Upper lobe of left lung (tissue), 4 donors: ENCODE data around the gene DHX9.

Source experiments
- CTCF ChIP-seq, 6 experiments: fragments of 450-650 bp in 4 of 6; fragments of 200-600 bp in 2 of 6; sonication (generic) in 2 of 6; IDR thresholded peaks; one replicate each; pipeline ENCODE4 v1.5.1; 2016 to 2019; ENCODE audit warnings: antibody characterized with exemption in 6 of 6
- POLR2A ChIP-seq, 4 donors: fragments of 450-650 bp; IDR thresholded peaks; one replicate each; pipeline ENCODE4 v1.5.1; 2016 to 2017; ENCODE audit warnings: antibody characterized with exemption in 4 of 4, mild to moderate bottlenecking in 2 of 4
- POLR2AphosphoS5 ChIP-seq, 2 donors: sonication (generic); formaldehyde crosslinking; IDR thresholded peaks; one replicate each; pipeline ENCODE4 v1.5.1; 2017; ENCODE audit warnings: antibody characterized with exemption in 2 of 2

- TF ChIP-seq CTCF (IDR thresholded peaks at IDR 0.05) (no peak), POLR2A (IDR thresholded peaks at IDR 0.05) (no peak), POLR2AphosphoS5 (IDR thresholded peaks at IDR 0.05) (no peak)
These were observed 18.1 kb downstream of the DHX9 start for GRCh38 chr1:182857212-182857611.
